Measurements from ENCODE around the gene ARX. TPM values are rescaled to one million over a fixed set of nuclear protein-coding genes. Genes with fewer than 3 reads are reported as not detected.

Gene ARX
- total RNA-seq, 1 experiment from 2014 or later: 0.22 TPM

DNA sequence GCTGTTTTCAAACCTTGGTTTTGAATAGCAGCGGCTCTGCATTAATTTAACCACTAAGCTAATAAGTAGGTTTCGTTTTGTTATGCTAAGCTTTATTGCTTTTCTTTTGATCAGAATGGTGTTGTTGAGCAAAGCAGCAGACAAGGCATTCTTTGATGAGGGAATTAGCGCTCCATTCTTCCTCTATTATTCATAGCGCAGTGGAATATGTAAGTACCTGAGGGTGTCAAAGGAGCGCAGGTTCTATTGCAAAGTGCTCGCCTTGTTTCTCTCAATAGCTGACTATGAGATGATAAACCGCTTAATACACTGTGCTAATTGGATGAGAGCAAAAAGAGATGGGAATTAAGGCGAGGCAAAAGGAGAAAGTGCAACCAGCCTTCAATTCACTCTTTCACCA, 16.3 kb downstream of the ARX start (continued):
- no peak for TF ChIP-seq JUND (IDR thresholded peaks at IDR 0.05)
- TF ChIP-seq MAX (IDR thresholded peaks at IDR 0.05): no peak
- no peak for TF ChIP-seq RAD21 (IDR thresholded peaks at IDR 0.05; ENCODE audit: low read depth)
- no peak for TF ChIP-seq EZH2 (IDR thresholded peaks at IDR 0.05)
- no peak for TF ChIP-seq POLR2A (IDR thresholded peaks at IDR 0.05; ENCODE audit: borderline replicate concordance, extremely low read depth, insufficient read depth, insufficient read length)
- no peak for TF ChIP-seq ATF3 (IDR thresholded peaks at IDR 0.05)
- no peak for TF ChIP-seq POLR2AphosphoS5 (IDR thresholded peaks at IDR 0.05; ENCODE audit: low read depth, low read length)
- no peak for TF ChIP-seq TCF7L2 (IDR thresholded peaks at IDR 0.05; ENCODE audit: borderline replicate concordance, extremely low read depth, insufficient read depth, insufficient read length)
- TF ChIP-seq EZH2phosphoT487 (IDR thresholded peaks at IDR 0.05; ENCODE audit: borderline replicate concordance): no peak
- no peak for TF ChIP-seq ZNF274 (IDR thresholded peaks at IDR 0.05; ENCODE audit: low read depth, low read length)
- TF ChIP-seq ZFX (IDR thresholded peaks at IDR 0.05): no peak
- TF ChIP-seq ZBTB33 (IDR thresholded peaks at IDR 0.05; ENCODE audit: extremely low read depth, insufficient replicate concordance, low read length): no peak

GRCh38 chrX:24996096-24996709, 19.6 kb downstream of the ARX start:
- H2AFZ ChIP-seq (ENCODE audit: low read depth, low read length, poor library complexity, severe bottlenecking): no peak overlapping the region
- no peaks in the 10 kb centered on the region for H3K36me3 ChIP-seq (ENCODE audit: control insufficient read depth in 1 of 2, insufficient read depth in 2 of 2, low read length in 2 of 2)
- no peak overlapping the region for H3K4me2 ChIP-seq (ENCODE audit: low read length)
- no peaks in the 10 kb centered on the region for H3K9me2 ChIP-seq (ENCODE audit: insufficient read depth)
- BruUV-seq (replicated peaks): no TSS peak
- H3K4me3 ChIP-seq (replicated peaks in 1 of 2; ENCODE audit: low read depth in 1 of 2, low read length in 2 of 2): no peak overlapping the region
- no peaks in the 10 kb centered on the region for H4K20me1 ChIP-seq (ENCODE audit: insufficient read depth)
- no peak for DNase-seq (ENCODE audit: low read depth, low spot score)
- no peak overlapping the region for H3K9ac ChIP-seq (ENCODE audit: low read length)
- H3K9me3 ChIP-seq (ENCODE audit: control insufficient read depth in 1 of 2, insufficient read depth in 1 of 2, low read depth in 1 of 2, low read length in 2 of 2): no peaks in the 10 kb centered on the region
- H3K27me3 ChIP-seq (ENCODE audit: insufficient read depth, low read length): no peaks in the 10 kb centered on the region
- POLR2A ChIA-PET: no interaction called here
- no peak for ATAC-seq
- H3K4me1 ChIP-seq (ENCODE audit: control insufficient read depth in 1 of 2, insufficient read depth in 2 of 2, low read length in 2 of 2): no peaks in the 10 kb centered on the region
- no peaks in the 10 kb centered on the region for H3K79me2 ChIP-seq (ENCODE audit: insufficient read depth, low read length)
- intact Hi-C loops (cut with micrococcal nuclease): no loop called here
- RAD21 ChIA-PET (ENCODE audit: low non-redundant PET in 1 of 2, low total read pairs in 2 of 2, uncharacterized antibody in 2 of 2, unreplicated experiment in 2 of 2): no interaction called here
- CTCF ChIA-PET: no interaction called here
- H3K27ac ChIP-seq (ENCODE audit: low read depth, low read length): no peak overlapping the region
- TF ChIP-seq EZH2phosphoT487 (IDR thresholded peaks at IDR 0.05; ENCODE audit: borderline replicate concordance): no peak
- no peak for TF ChIP-seq EGR1 (IDR thresholded peaks at IDR 0.05; ENCODE audit: low read depth)
- no peak for TF ChIP-seq ZBTB33 (IDR thresholded peaks at IDR 0.05; ENCODE audit: extremely low read depth, insufficient replicate concordance, low read length)
- TF ChIP-seq, protein P1, sequence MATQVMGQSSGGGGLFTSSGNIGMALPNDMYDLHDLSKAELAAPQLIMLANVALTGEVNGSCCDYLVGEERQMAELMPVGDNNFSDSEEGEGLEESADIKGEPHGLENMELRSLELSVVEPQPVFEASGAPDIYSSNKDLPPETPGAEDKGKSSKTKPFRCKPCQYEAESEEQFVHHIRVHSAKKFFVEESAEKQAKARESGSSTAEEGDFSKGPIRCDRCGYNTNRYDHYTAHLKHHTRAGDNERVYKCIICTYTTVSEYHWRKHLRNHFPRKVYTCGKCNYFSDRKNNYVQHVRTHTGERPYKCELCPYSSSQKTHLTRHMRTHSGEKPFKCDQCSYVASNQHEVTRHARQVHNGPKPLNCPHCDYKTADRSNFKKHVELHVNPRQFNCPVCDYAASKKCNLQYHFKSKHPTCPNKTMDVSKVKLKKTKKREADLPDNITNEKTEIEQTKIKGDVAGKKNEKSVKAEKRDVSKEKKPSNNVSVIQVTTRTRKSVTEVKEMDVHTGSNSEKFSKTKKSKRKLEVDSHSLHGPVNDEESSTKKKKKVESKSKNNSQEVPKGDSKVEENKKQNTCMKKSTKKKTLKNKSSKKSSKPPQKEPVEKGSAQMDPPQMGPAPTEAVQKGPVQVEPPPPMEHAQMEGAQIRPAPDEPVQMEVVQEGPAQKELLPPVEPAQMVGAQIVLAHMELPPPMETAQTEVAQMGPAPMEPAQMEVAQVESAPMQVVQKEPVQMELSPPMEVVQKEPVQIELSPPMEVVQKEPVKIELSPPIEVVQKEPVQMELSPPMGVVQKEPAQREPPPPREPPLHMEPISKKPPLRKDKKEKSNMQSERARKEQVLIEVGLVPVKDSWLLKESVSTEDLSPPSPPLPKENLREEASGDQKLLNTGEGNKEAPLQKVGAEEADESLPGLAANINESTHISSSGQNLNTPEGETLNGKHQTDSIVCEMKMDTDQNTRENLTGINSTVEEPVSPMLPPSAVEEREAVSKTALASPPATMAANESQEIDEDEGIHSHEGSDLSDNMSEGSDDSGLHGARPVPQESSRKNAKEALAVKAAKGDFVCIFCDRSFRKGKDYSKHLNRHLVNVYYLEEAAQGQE (IDR thresholded peaks at IDR 0.05; ENCODE audit: low read depth): no peak
- no peak for TF ChIP-seq POLR2A (IDR thresholded peaks at IDR 0.05; ENCODE audit: borderline replicate concordance, extremely low read depth, insufficient read depth, insufficient read length)
- TF ChIP-seq POLR2AphosphoS5 (IDR thresholded peaks at IDR 0.05; ENCODE audit: low read depth, low read length): no peak
- TF ChIP-seq ELF1 (IDR thresholded peaks at IDR 0.05; ENCODE audit: borderline replicate concordance, low read depth): no peak
- TF ChIP-seq CBX3 (IDR thresholded peaks at IDR 0.05; ENCODE audit: low read depth): no peak
- no peak for TF ChIP-seq SRF (IDR thresholded peaks at IDR 0.05; ENCODE audit: low read depth)

Data from HCT116 (cell line).